MG63 (cell line): ENCODE measurements around the gene RAX2. TPM values are rescaled to one million over a fixed set of nuclear protein-coding genes. Genes with fewer than 3 reads are reported as not detected.
"Not testable (repeated sequence)": the region's sequence is repeated elsewhere in the genome, so short reads cannot be mapped to it uniquely, and the experiment has no call there.

Experiments used
- DNase-seq: peaks from one replicate; pipeline ENCODE4 v3.0.0-alpha.2; 2020
- H3K27me3 ChIP-seq: fragments of 250-450 bp; sonication (Bioruptor Pico); 2 replicates; pipeline ENCODE4 v1.5.1; 2020; ENCODE audit warnings: mild to moderate bottlenecking, moderate library complexity
- H3K36me3 ChIP-seq: fragments of 250-450 bp; sonication (Bioruptor Pico); 2 replicates; pipeline ENCODE4 v1.5.1; 2020; ENCODE audit warnings: mild to moderate bottlenecking, moderate library complexity
- H3K4me3 ChIP-seq: fragments of 250-450 bp; sonication (Bioruptor Pico); 2 replicates; pipeline ENCODE4 v1.5.1; 2020; ENCODE audit warnings: mild to moderate bottlenecking, moderate library complexity
- H3K9me3 ChIP-seq: fragments of 250-450 bp; sonication (Bioruptor Pico); 2 replicates; pipeline ENCODE4 v1.5.1; 2020; ENCODE audit warnings: mild to moderate bottlenecking, moderate library complexity
- total RNA-seq: library from RNA; depleted of rRNA; stranded (reverse); fragments of >200 nt; shearing (Covaris generic); gene quantifications from 2 replicates; pipeline ENCODE4 v1.2.3, GENCODE V29; 2014; ENCODE audit warnings: low replicate concordance; rRNA removed

The RAX2 gene
- total RNA-seq, result not detected in 2 replicates

GRCh38 chr19:3771906-3772455 lies at the start of gene RAX2:
RAX2 (minus strand) TSS chr19:3772228; CDS start chr19:3771742, 486 bp downstream.
- DNase-seq, result no peak
- Histone ChIP-seq H3K36me3 (no peaks in the 10 kb centered on the region), H3K4me3 (no peak within 1 kb of the TSS), H3K27me3 (no peaks in the 10 kb centered on the region), H3K9me3 (no peaks in the 10 kb centered on the region)

GRCh38 chr19:3821156-3821555 lies 49.1 kb upstream of the RAX2 start:
- Histone ChIP-seq H3K27me3 (no peaks in the 10 kb centered on the region), H3K9me3 (no peaks in the 10 kb centered on the region), H3K4me3 (no peak overlapping the region), H3K36me3 (no peaks in the 10 kb centered on the region)
- peak; percentile 39 for DNase-seq

GRCh38 chr19:3819989-3820388 lies 48.0 kb upstream of the RAX2 start:
- DNase-seq, result no peak
- Histone ChIP-seq H3K4me3 (no peak overlapping the region), H3K27me3 (no peaks in the 10 kb centered on the region), H3K36me3 (no peaks in the 10 kb centered on the region), H3K9me3 (no peaks in the 10 kb centered on the region)

GRCh38 chr19:3818918-3819317 lies 46.9 kb upstream of the RAX2 start:
- H3K9me3 ChIP-seq, result no peaks in the 10 kb centered on the region
- no peak overlapping the region for H3K4me3 ChIP-seq

GRCh38 chr19:3818466-3818865 lies 46.4 kb upstream of the RAX2 start:
- Histone ChIP-seq H3K4me3 (no peak overlapping the region), H3K9me3 (no peaks in the 10 kb centered on the region), H3K27me3 (no peaks in the 10 kb centered on the region), H3K36me3 (no peaks in the 10 kb centered on the region)
- DNase-seq, result no peak

More at GRCh38 chr19:3818918-3819317, 46.9 kb upstream of the RAX2 start:
- Histone ChIP-seq H3K27me3 (no peaks in the 10 kb centered on the region), H3K36me3 (no peaks in the 10 kb centered on the region)
- no peak for DNase-seq

GRCh38 chr19:3817761-3818160 lies 45.7 kb upstream of the RAX2 start:
- H3K36me3 ChIP-seq, result no peaks in the 10 kb centered on the region
- H3K27me3 ChIP-seq, result no peaks in the 10 kb centered on the region
- H3K4me3 ChIP-seq, result no peak overlapping the region
- DNase-seq, result no peak
- H3K9me3 ChIP-seq, result no peaks in the 10 kb centered on the region

- H3K9me3 ChIP-seq, result no peaks in the 10 kb centered on the region
- H3K4me3 ChIP-seq, result no peak overlapping the region
- H3K36me3 ChIP-seq, result no peaks in the 10 kb centered on the region
- no peak for DNase-seq
- H3K27me3 ChIP-seq, result no peaks in the 10 kb centered on the region
Measured at GRCh38 chr19:3816566-3817218, 44.7 kb upstream of the RAX2 start.

- not testable (repeated sequence) for H3K27me3 ChIP-seq, H3K36me3 ChIP-seq, H3K9me3 ChIP-seq, H3K4me3 ChIP-seq, DNase-seq
Measured at GRCh38 chr19:3816148-3816547, 44.1 kb upstream of the RAX2 start.

GRCh38 chr19:3814648-3815047 lies 42.6 kb upstream of the RAX2 start:
- H3K27me3 ChIP-seq, result no peaks in the 10 kb centered on the region

GRCh38 chr19:3813473-3814392 lies 41.7 kb upstream of the RAX2 start:
- no peaks in the 10 kb centered on the region for H3K27me3 ChIP-seq
- H3K36me3 ChIP-seq, result no peaks in the 10 kb centered on the region
- no peak overlapping the region for H3K4me3 ChIP-seq
- no peaks in the 10 kb centered on the region for H3K9me3 ChIP-seq
- DNase-seq, result no peak

More at GRCh38 chr19:3814648-3815047, 42.6 kb upstream of the RAX2 start:
- H3K9me3 ChIP-seq, result no peaks in the 10 kb centered on the region
- H3K36me3 ChIP-seq, result no peaks in the 10 kb centered on the region
- DNase-seq, result no peak
- H3K4me3 ChIP-seq, result no peak overlapping the region

- DNase-seq, result no peak
- H3K27me3 ChIP-seq, result no peaks in the 10 kb centered on the region
- no peaks in the 10 kb centered on the region for H3K9me3 ChIP-seq
- H3K36me3 ChIP-seq, result no peaks in the 10 kb centered on the region
- H3K4me3 ChIP-seq, result no peak overlapping the region
Measured at GRCh38 chr19:3810708-3811355, 38.8 kb upstream of the RAX2 start.

GRCh38 chr19:3809881-3810707 lies 38.1 kb upstream of the RAX2 start:
- Histone ChIP-seq H3K9me3 (no peaks in the 10 kb centered on the region), H3K36me3 (no peaks in the 10 kb centered on the region), H3K4me3 (no peak overlapping the region), H3K27me3 (no peaks in the 10 kb centered on the region)
- no peak for DNase-seq

- no peaks in the 10 kb centered on the region for H3K27me3 ChIP-seq
- H3K36me3 ChIP-seq, result no peaks in the 10 kb centered on the region
- no peaks in the 10 kb centered on the region for H3K9me3 ChIP-seq
- no peak for DNase-seq
- no peak overlapping the region for H3K4me3 ChIP-seq
Measured at GRCh38 chr19:3808420-3809143, 36.6 kb upstream of the RAX2 start.

GRCh38 chr19:3807574-3808354 lies 35.7 kb upstream of the RAX2 start:
- Histone ChIP-seq H3K4me3 (no peak overlapping the region), H3K36me3 (no peaks in the 10 kb centered on the region), H3K9me3 (no peaks in the 10 kb centered on the region), H3K27me3 (no peaks in the 10 kb centered on the region)
- no peak for DNase-seq

GRCh38 chr19:3807131-3807480 lies 35.1 kb upstream of the RAX2 start:
- no peaks in the 10 kb centered on the region for H3K27me3 ChIP-seq
- H3K9me3 ChIP-seq, result no peaks in the 10 kb centered on the region
- DNase-seq, result no peak
- no peaks in the 10 kb centered on the region for H3K36me3 ChIP-seq
- no peak overlapping the region for H3K4me3 ChIP-seq
